Measurements from ENCODE around the gene RPL19.

GRCh38 chr17:39196241-39196807 is 3.8 kb upstream of the RPL19 start:
- TF ChIP-seq POLR2A (IDR thresholded peaks at IDR 0.05) = no peak
- TF ChIP-seq CTCF (IDR thresholded peaks at IDR 0.05) = no peak

Data from lower leg skin (tissue), 3 donors.